Measurements from ENCODE around the gene IPO4. TPM values are rescaled to one million over a fixed set of nuclear protein-coding genes. Genes with fewer than 3 reads are reported as not detected.

IPO4 gene
- total RNA-seq, 1 experiment from 2014 or later, result 48.9 TPM

DNA sequence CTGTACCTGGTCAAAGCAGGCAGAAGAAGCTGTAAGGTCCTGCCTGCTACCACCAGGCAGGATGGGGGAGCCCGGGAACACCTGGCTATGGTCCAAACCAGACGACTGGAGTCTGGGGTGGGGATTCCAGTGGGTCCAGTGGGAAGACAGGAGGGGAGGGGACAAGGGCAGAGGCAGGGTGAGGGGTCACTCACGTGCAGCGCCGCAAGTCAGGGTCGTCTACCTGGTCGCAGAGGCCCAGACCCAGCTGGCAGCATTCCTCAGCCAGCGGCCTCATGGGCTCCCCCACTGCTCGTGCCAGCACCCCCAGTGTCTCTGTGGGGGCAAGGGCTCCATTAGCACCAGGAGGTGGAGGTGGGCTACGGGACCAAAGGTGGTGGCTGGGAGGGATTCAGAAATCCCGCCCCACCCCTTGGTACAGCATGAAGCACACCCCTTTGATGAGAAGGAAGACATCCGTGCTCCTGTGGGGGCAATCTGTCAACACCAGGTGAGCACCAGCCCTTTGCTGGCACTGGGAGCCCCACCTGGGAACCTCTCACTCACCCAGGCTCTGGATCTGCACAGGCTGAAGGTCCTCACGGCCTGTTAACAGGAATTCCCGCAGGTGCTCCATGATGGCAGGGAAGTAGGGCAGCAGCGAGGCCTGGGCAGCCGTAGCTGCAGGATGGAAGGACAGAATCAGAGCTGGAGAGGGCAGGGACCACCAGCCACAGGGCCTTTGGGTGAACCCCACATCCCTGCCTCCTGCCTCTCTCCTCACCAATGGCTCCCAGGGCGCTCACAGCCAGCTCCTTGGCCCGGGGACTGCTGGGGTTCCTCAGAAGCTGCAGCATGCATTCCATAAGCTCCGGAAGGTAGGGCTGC lies 4.3 kb downstream of the IPO4 start:
- Histone ChIP-seq H3K9me3 (ENCODE audit: low read length) (no peaks in the 10 kb centered on the region), H3K9ac (ENCODE audit: low read length) (no peak overlapping the region), H2AFZ (ENCODE audit: low read length) (no peak overlapping the region), H3K36me3 (ENCODE audit: insufficient read depth, low read length) (peaks cover 24% of the 10 kb centered on the region), H3K27me3 (ENCODE audit: low read length) (no peaks in the 10 kb centered on the region), H4K20me1 (ENCODE audit: insufficient read depth, low read depth, low read length) (0 out of 2 replicates have a peak, but pooled peaks cover 4% of the 10 kb centered on the region), H3K27ac (ENCODE audit: low read length) (no peak overlapping the region), H3K79me2 (ENCODE audit: low read length) (peaks cover 26% of the 10 kb centered on the region), H3K4me3 (ENCODE audit: low read length) (no peak overlapping the region), H3K9me2 (replicated peaks; ENCODE audit: insufficient read depth, low read length) (no peaks in the 10 kb centered on the region), H3K4me1 (ENCODE audit: low read length) (peaks cover 18% of the 10 kb centered on the region), H3K4me2 (ENCODE audit: low read depth, low read length, poor library complexity, severe bottlenecking) (no peak overlapping the region)
- DNase-seq, result no peak

DNA sequence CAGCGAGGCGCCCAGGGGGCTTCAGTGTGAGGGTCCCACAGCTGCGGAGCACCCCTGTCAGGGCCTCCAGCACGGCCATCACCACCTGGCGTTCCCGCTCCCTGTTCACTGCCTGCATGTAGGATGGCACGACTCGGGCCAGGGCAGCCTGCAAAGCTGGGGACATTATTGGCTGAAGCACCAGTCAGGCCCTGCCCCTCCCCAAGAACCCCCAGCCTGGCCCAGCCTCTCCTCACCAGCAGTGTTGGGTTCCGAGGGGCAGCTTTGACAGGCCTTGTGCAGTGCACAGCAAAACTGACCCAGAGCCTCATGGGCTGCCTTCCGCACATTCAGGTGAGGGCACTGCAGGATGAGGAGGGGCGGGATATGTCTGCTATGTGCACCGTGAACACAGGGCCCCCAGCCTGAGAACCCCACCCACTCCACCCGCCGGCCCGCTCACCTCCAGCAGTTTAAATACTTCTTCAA lies 5.6 kb downstream of the IPO4 start:
- Histone ChIP-seq H3K4me2 (ENCODE audit: low read depth, low read length, poor library complexity, severe bottlenecking) (no peak overlapping the region), H3K27me3 (ENCODE audit: low read length) (no peaks in the 10 kb centered on the region), H3K79me2 (ENCODE audit: low read length) (peaks cover 22% of the 10 kb centered on the region), H3K27ac (ENCODE audit: low read length) (no peak overlapping the region), H4K20me1 (ENCODE audit: insufficient read depth, low read depth, low read length) (0 out of 2 replicates have a peak, but pooled peaks cover 4% of the 10 kb centered on the region), H3K9ac (ENCODE audit: low read length) (no peak overlapping the region), H3K36me3 (ENCODE audit: insufficient read depth, low read length) (peaks cover 34% of the 10 kb centered on the region), H3K4me3 (ENCODE audit: low read length) (no peak overlapping the region), H3K4me1 (ENCODE audit: low read length) (peaks cover 12% of the 10 kb centered on the region), H3K9me2 (replicated peaks; ENCODE audit: insufficient read depth, low read length) (no peaks in the 10 kb centered on the region), H3K9me3 (ENCODE audit: low read length) (no peaks in the 10 kb centered on the region), H2AFZ (ENCODE audit: low read length) (no peak overlapping the region)
- no peak for DNase-seq

DNA sequence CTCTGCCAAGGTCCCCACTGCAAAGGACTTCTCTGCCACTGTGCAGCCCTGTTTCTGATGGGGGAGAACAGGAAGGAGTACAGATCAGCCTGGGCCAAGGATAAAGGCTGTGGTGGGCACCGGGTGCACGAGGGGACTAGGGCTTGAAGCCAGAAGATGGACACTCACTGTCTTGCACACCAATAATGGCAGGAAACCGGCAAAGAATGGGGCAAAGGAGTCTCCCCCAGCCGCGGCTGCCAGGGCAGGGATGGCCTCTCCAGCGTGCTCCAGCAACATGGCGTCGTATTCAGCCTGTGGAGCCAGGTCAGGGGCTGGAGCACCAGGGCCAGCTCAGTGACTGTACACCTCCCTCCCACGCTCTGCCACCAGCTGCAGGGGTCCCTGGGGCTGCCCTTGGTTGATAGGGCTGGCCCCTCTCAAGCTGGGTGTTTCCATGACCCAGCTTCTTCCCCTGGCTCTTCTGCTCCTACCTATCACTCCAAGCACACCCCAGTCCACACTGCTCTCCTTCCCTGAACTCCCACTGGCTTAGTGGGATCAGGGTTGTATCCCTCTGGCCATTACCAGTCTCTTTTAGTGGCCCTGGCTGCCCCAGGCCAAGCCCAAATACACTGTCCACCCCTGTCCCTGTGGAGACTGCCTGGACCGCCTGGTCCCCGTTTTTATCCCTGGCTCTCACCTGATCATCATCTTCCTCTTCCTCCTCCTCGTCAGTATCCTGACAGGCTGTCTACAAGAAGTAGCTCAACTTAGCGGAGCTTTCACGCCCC lies 6.3 kb downstream of the IPO4 start:
- peaks cover 39% of the 10 kb centered on the region for H3K36me3 ChIP-seq (ENCODE audit: insufficient read depth, low read length)
- H3K9ac ChIP-seq (ENCODE audit: low read length), result no peak overlapping the region
- peaks cover 5% of the 10 kb centered on the region for H3K4me1 ChIP-seq (ENCODE audit: low read length)
- H3K9me3 ChIP-seq (ENCODE audit: low read length), result no peaks in the 10 kb centered on the region
- H3K9me2 ChIP-seq (replicated peaks; ENCODE audit: insufficient read depth, low read length), result no peaks in the 10 kb centered on the region
- 0 out of 2 replicates have a peak, but pooled peaks cover 4% of the 10 kb centered on the region for H4K20me1 ChIP-seq (ENCODE audit: insufficient read depth, low read depth, low read length)
- H3K27me3 ChIP-seq (ENCODE audit: low read length), result no peaks in the 10 kb centered on the region
- no peak overlapping the region for H2AFZ ChIP-seq (ENCODE audit: low read length)
- peaks cover 14% of the 10 kb centered on the region for H3K79me2 ChIP-seq (ENCODE audit: low read length)
- no peak overlapping the region for H3K4me3 ChIP-seq (ENCODE audit: low read length)
- no peak overlapping the region for H3K4me2 ChIP-seq (ENCODE audit: low read depth, low read length, poor library complexity, severe bottlenecking)
- no peak overlapping the region for H3K27ac ChIP-seq (ENCODE audit: low read length)
- no peak for DNase-seq

DNA sequence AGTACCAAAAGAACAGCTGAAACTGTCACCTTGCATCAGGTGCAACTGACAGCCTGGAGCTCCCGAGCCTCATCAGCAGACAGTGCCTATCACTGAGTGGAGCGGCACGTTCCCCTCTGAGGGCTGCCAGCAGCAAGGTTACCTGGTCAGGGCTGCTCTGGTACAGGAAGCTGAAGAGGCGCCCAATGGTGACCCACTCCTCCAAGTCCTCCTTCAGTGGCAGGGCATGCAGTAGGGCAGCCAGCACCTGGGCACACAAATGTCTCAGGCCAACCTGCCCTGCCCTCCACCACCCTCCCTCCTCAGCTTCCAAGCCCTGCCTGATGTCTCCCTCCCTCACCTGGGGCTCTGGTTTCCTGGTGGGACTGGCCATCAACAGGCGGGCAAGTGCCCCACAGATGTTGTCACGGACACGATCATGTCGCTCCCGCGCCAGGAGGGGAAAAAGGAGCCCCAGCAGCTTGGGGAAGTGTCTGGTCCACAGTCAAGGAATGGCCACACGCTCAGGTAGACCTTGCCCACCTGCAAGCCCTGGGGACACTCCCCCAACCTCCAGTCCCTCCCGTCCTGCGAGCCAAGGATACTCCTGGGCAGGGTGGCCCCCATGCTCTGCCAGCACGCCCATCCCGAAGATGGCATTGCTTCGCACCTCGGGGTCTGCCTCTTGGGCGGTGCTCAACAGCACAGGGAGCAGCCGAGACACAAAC lies 7.1 kb downstream of the IPO4 start:
- no peak overlapping the region for H2AFZ ChIP-seq (ENCODE audit: low read length)
- no peaks in the 10 kb centered on the region for H3K9me3 ChIP-seq (ENCODE audit: low read length)
- no peaks in the 10 kb centered on the region for H3K27me3 ChIP-seq (ENCODE audit: low read length)
- no peak overlapping the region for H3K9ac ChIP-seq (ENCODE audit: low read length)
- no peak overlapping the region for H3K4me3 ChIP-seq (ENCODE audit: low read length)
- no peak overlapping the region for H3K27ac ChIP-seq (ENCODE audit: low read length)
- no peaks in the 10 kb centered on the region for H3K9me2 ChIP-seq (replicated peaks; ENCODE audit: insufficient read depth, low read length)
- no peak for DNase-seq
- no peaks in the 10 kb centered on the region for H3K4me1 ChIP-seq (ENCODE audit: low read length)
- peaks cover 6% of the 10 kb centered on the region; the same call in 1 of the 2 replicates for H3K79me2 ChIP-seq (ENCODE audit: low read length)
- H4K20me1 ChIP-seq (ENCODE audit: insufficient read depth, low read depth, low read length), result 0 out of 2 replicates have a peak, but pooled peaks cover 4% of the 10 kb centered on the region
- no peak overlapping the region for H3K4me2 ChIP-seq (ENCODE audit: low read depth, low read length, poor library complexity, severe bottlenecking)
- peaks cover 45% of the 10 kb centered on the region for H3K36me3 ChIP-seq (ENCODE audit: insufficient read depth, low read length)

DNA sequence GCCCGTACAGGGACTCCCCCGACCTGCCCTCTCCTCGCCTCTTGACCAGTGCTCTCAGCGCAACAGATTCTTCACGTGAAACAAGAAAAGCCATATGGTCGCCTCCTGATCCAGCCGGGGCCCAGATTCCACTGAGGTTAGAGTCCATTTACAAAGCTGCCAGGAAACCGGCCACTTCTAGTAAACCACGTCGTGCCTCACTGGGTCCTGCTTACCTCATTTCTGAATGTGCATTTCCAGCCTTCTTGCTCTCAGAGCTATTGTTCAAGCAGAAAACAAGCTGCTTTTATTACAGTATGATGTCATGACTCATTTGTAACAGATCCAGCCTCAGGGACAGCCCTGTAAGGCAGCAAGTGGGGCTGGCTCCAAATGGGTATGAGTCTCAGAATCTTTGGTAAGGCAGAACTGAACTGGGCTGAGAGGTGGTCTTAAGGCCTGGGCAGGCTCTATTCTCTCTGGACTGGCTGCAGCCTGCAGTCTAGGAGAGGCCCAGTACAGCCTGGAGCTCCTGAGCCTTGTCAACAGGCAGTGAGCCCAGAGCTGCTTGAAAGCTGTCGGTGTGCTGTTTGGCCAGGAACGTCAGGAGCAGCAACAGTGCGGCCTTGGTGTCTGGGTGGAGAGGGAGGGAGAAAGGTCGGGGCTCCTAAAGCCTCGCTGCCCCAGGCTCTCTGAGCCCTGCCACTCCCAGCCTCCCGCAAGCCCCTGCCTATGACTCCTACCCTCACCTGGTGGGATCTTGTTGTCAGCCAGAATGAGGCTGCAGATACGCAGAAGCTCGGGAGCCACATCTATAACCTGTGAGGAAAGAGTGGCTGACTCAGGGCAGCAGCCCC lies 8.4 kb downstream of the IPO4 start:
- H3K36me3 ChIP-seq (ENCODE audit: insufficient read depth, low read length), result peaks cover 32% of the 10 kb centered on the region
- no peaks in the 10 kb centered on the region for H3K79me2 ChIP-seq (ENCODE audit: low read length)
- H3K4me2 ChIP-seq (ENCODE audit: low read depth, low read length, poor library complexity, severe bottlenecking), result no peak overlapping the region
- H3K9me3 ChIP-seq (ENCODE audit: low read length), result no peaks in the 10 kb centered on the region
- H3K27me3 ChIP-seq (ENCODE audit: low read length), result no peaks in the 10 kb centered on the region
- no peak overlapping the region for H3K4me3 ChIP-seq (ENCODE audit: low read length)
- H3K4me1 ChIP-seq (ENCODE audit: low read length), result no peaks in the 10 kb centered on the region
- H3K9me2 ChIP-seq (replicated peaks; ENCODE audit: insufficient read depth, low read length), result no peaks in the 10 kb centered on the region
- DNase-seq, result no peak
- no peak overlapping the region for H3K9ac ChIP-seq (ENCODE audit: low read length)
- H3K27ac ChIP-seq (ENCODE audit: low read length), result no peak overlapping the region
- H2AFZ ChIP-seq (ENCODE audit: low read length), result no peak overlapping the region
- 0 out of 2 replicates have a peak, but pooled peaks cover 4% of the 10 kb centered on the region for H4K20me1 ChIP-seq (ENCODE audit: insufficient read depth, low read depth, low read length)

DNA sequence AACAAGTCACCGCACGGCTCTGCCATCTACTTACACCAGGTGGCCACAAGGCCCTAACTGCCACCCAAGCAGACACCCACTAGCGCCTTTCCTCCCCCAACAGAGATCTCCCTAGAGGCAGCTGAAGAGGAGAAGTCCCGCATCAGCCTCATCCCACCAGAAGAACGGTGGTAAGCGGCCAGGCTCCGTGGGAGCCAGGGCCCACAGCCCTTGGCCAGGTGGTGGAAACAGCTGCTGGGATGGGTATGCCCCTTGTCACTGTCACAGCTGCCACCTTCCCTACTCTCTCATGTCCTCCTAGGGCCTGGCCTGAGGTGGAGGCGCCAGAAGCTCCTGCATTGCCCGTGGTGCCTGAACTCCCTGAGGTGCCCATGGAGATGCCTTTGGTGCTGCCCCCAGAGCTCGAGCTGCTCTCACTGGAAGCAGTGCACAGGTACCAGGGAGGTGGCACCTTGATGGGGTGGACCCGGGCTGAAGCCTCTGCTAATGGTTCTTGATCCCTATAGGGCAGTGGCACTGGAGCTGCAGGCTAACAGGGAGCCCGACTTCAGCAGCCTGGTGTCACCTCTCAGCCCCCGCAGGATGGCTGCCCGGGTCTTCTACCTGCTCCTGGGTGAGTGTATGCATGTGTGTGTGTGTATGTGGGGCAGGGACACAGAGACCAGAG lies 9.2 kb downstream of the IPO4 start:
- no peak overlapping the region for H3K4me3 ChIP-seq (ENCODE audit: low read length)
- H3K4me1 ChIP-seq (ENCODE audit: low read length), result no peaks in the 10 kb centered on the region
- no peak overlapping the region for H3K27ac ChIP-seq (ENCODE audit: low read length)
- H3K4me2 ChIP-seq (ENCODE audit: low read depth, low read length, poor library complexity, severe bottlenecking), result no peak overlapping the region
- H4K20me1 ChIP-seq (ENCODE audit: insufficient read depth, low read depth, low read length), result 0 out of 2 replicates have a peak, but pooled peaks cover 4% of the 10 kb centered on the region
- H3K27me3 ChIP-seq (ENCODE audit: low read length), result no peaks in the 10 kb centered on the region
- no peaks in the 10 kb centered on the region for H3K79me2 ChIP-seq (ENCODE audit: low read length)
- no peak overlapping the region for H3K9ac ChIP-seq (ENCODE audit: low read length)
- no peaks in the 10 kb centered on the region for H3K9me3 ChIP-seq (ENCODE audit: low read length)
- peaks cover 32% of the 10 kb centered on the region for H3K36me3 ChIP-seq (ENCODE audit: insufficient read depth, low read length)
- no peaks in the 10 kb centered on the region for H3K9me2 ChIP-seq (replicated peaks; ENCODE audit: insufficient read depth, low read length)
- no peak for DNase-seq
- H2AFZ ChIP-seq (ENCODE audit: low read length), result no peak overlapping the region
